ENCODE results near the gene ALK.

ALK gene

GRCh38 chr2:29218071-29218470 is 703.3 kb downstream of the ALK start:
- H3K4me3 ChIP-seq (ENCODE audit: low read depth, low read length): no peak overlapping the region
- ChIA-PET CTCF (no interaction called here), POLR2A (no interaction called here)
- no peaks in the 10 kb centered on the region for H3K36me3 ChIP-seq (ENCODE audit: control insufficient read depth in 2 of 2, insufficient read depth in 1 of 2, low read length in 2 of 2)
- H3K4me1 ChIP-seq (ENCODE audit: control insufficient read depth, insufficient read depth, low read length): no peaks in the 10 kb centered on the region
- H3K9me3 ChIP-seq (ENCODE audit: control insufficient read depth, insufficient read depth, low read depth, low read length): no peaks in the 10 kb centered on the region
- TF ChIP-seq ZNF37A (tag by site-specific recombination; IDR thresholded peaks at IDR 0.05): no peak
- peak; percentile 43 for TF ChIP-seq ZNF341 (tag by site-specific recombination; IDR thresholded peaks at IDR 0.05; ENCODE audit: low read depth)
- TF ChIP-seq ZNF488 (tag by site-specific recombination; IDR thresholded peaks at IDR 0.05): no peak
- TF ChIP-seq INSM2 (tag by site-specific recombination; IDR thresholded peaks at IDR 0.05): no peak
- no peak for TF ChIP-seq HOXD13 (CRISPR knock-in tag; IDR thresholded peaks at IDR 0.05; ENCODE audit: borderline replicate concordance)
- no peak for TF ChIP-seq KLF16 (tag by site-specific recombination; IDR thresholded peaks at IDR 0.05)
- no peak for TF ChIP-seq ZNF670 (tag by site-specific recombination; IDR thresholded peaks at IDR 0.05; ENCODE audit: low read depth)
- H3K27ac ChIP-seq (ENCODE audit: extremely low read depth, low read depth, low read length): no peak overlapping the region

- no peaks in the 10 kb centered on the region for H3K36me3 ChIP-seq (ENCODE audit: control insufficient read depth in 2 of 2, insufficient read depth in 1 of 2, low read length in 2 of 2)
- H3K4me3 ChIP-seq (ENCODE audit: low read depth, low read length): no peak overlapping the region
- H3K9me3 ChIP-seq (ENCODE audit: control insufficient read depth, insufficient read depth, low read depth, low read length): no peaks in the 10 kb centered on the region
- H3K27ac ChIP-seq (ENCODE audit: extremely low read depth, low read depth, low read length): no peak overlapping the region
- POLR2A ChIA-PET: no interaction called here
- H3K4me1 ChIP-seq (ENCODE audit: control insufficient read depth, insufficient read depth, low read length): no peaks in the 10 kb centered on the region
- CTCF ChIA-PET: no interaction called here
- TF ChIP-seq ZNF645 (tag by site-specific recombination; IDR thresholded peaks at IDR 0.05) (no peak), ZNF37A (tag by site-specific recombination; IDR thresholded peaks at IDR 0.05) (no peak), ZFP3 (tag by site-specific recombination; IDR thresholded peaks at IDR 0.05; ENCODE audit: low read depth) (no peak), ZNF23 (tag by site-specific recombination; IDR thresholded peaks at IDR 0.05; ENCODE audit: borderline replicate concordance) (no peak), ZNF148 (tag by site-specific recombination; IDR thresholded peaks at IDR 0.05; ENCODE audit: borderline replicate concordance) (no peak), ZNF785 (tag by site-specific recombination; IDR thresholded peaks at IDR 0.05) (no peak), REPIN1 (tag by site-specific recombination; IDR thresholded peaks at IDR 0.05; ENCODE audit: low read depth) (no peak), ZNF843 (tag by site-specific recombination; IDR thresholded peaks at IDR 0.05) (no peak), SCRT1 (tag by site-specific recombination; IDR thresholded peaks at IDR 0.05; ENCODE audit: borderline replicate concordance) (no peak)
Observed at GRCh38 chr2:29216609-29216909, 704.8 kb downstream of the ALK start.

- Histone ChIP-seq H3K4me3 (ENCODE audit: low read depth, low read length) (no peak overlapping the region), H3K36me3 (ENCODE audit: control insufficient read depth in 2 of 2, insufficient read depth in 1 of 2, low read length in 2 of 2) (no peaks in the 10 kb centered on the region), H3K4me1 (ENCODE audit: control insufficient read depth, insufficient read depth, low read length) (no peaks in the 10 kb centered on the region), H3K27ac (ENCODE audit: extremely low read depth, low read depth, low read length) (no peak overlapping the region), H3K9me3 (ENCODE audit: control insufficient read depth, insufficient read depth, low read depth, low read length) (no peaks in the 10 kb centered on the region)
- POLR2A ChIA-PET: no interaction called here
- TF ChIP-seq KLF10 (tag by site-specific recombination; IDR thresholded peaks at IDR 0.05): no peak
- no peak for TF ChIP-seq ZNF2 (tag by site-specific recombination; IDR thresholded peaks at IDR 0.05)
- TF ChIP-seq EGR2 (tag by site-specific recombination; IDR thresholded peaks at IDR 0.05; ENCODE audit: low read depth): no peak
- TF ChIP-seq RBAK (tag by site-specific recombination; IDR thresholded peaks at IDR 0.05): no peak
- TF ChIP-seq ZNF514 (tag by site-specific recombination; IDR thresholded peaks at IDR 0.05): no peak
- TF ChIP-seq ZNF621 (tag by site-specific recombination; IDR thresholded peaks at IDR 0.05): no peak
- no peak for TF ChIP-seq MYNN (tag by site-specific recombination; IDR thresholded peaks at IDR 0.05; ENCODE audit: borderline replicate concordance)
- TF ChIP-seq ZNF658 (tag by site-specific recombination; IDR thresholded peaks at IDR 0.05): no peak
- no peak for TF ChIP-seq ZNF580 (tag by site-specific recombination; IDR thresholded peaks at IDR 0.05)
- CTCF ChIA-PET: no interaction called here
Observed at GRCh38 chr2:29215739-29216608, 705.4 kb downstream of the ALK start.

Data from HEK293 (cell line).